WTC11 (cell line): Measurements from ENCODE around the gene ERAP2. TPM values are rescaled to one million over a fixed set of nuclear protein-coding genes. Genes with fewer than 3 reads are reported as not detected.

Experiments used
- ATAC-seq: fragments of 200-7000 bp; cut with Tn5 transposase; 2 replicates; pipeline ENCODE4 v1.10.0; 2021; ENCODE audit warnings: mild to moderate bottlenecking, moderate library complexity
- CTCF ChIA-PET: fragments of 300-600 bp; sonication (Branson Sonifier 250); formaldehyde crosslinking; loops from one replicate; lab custom pipeline; 2021; ENCODE audit warnings: antibody characterized with exemption; lab: Charles Lee
- POLR2A ChIA-PET: fragments of 350-600 bp; sonication (Branson Sonifier 250); formaldehyde crosslinking; loops from one replicate; lab custom pipeline; 2021; ENCODE audit warnings: antibody characterized with exemption; lab: Charles Lee
- DNase-seq: peaks from one replicate; pipeline ENCODE4 v3.0.0; 2021; ENCODE audit warnings: low spot score
- H3K27ac Mint-ChIP-seq: 2 replicates; pipeline ENCODE4 v1.8.0; 2021; ENCODE audit warnings: mixed read lengths
- H3K27me3 Mint-ChIP-seq: 2 replicates; pipeline ENCODE4 v1.8.0; 2021; ENCODE audit warnings: low read depth, mild to moderate bottlenecking, moderate library complexity, mixed read lengths
- H3K36me3 Mint-ChIP-seq: 2 replicates; pipeline ENCODE4 v1.8.0; 2021; ENCODE audit warnings: mixed read lengths
- H3K4me1 Mint-ChIP-seq: 2 replicates; pipeline ENCODE4 v1.8.0; 2022; ENCODE audit warnings: mixed read lengths
- H3K4me3 Mint-ChIP-seq: 2 replicates; pipeline ENCODE4 v1.8.0; 2021; ENCODE audit warnings: mild to moderate bottlenecking, moderate library complexity, mixed read lengths
- H3K9me3 Mint-ChIP-seq: 2 replicates; pipeline ENCODE4 v1.8.0; 2021; ENCODE audit warnings: mixed read lengths
- FOXJ3 ChIP-seq: sonication (generic); formaldehyde crosslinking; IDR thresholded peaks from 2 replicates; pipeline ENCODE4 v1.9.0; 2021; ENCODE audit warnings: missing genetic modification reagents, mild to moderate bottlenecking, borderline replicate concordance
- IRF2 ChIP-seq: sonication (generic); formaldehyde crosslinking; IDR thresholded peaks from 2 replicates; pipeline ENCODE4 v1.8.0; 2022; ENCODE audit warnings: low read depth, missing genetic modification reagents, borderline replicate concordance
- MYBL2 ChIP-seq: sonication (generic); formaldehyde crosslinking; IDR thresholded peaks from 2 replicates; pipeline ENCODE4 v1.8.1; 2023; ENCODE audit warnings: mild to moderate bottlenecking, moderate library complexity, missing genetic modification reagents
- NFATC4 ChIP-seq: fragments of 250-450 bp; sonication (Bioruptor Pico); IDR thresholded peaks from 2 replicates; pipeline ENCODE4 v1.9.0; 2021; ENCODE audit warnings: mild to moderate bottlenecking
- TP53 ChIP-seq: sonication (generic); formaldehyde crosslinking; IDR thresholded peaks from 2 replicates; pipeline ENCODE4 v1.8.1; 2023; ENCODE audit warnings: mild to moderate bottlenecking, missing genetic modification reagents
- ZNF138 ChIP-seq: sonication (generic); formaldehyde crosslinking; conservative IDR thresholded peaks from 2 replicates; pipeline ENCODE4 v1.8.1; 2022; ENCODE audit warnings: mild to moderate bottlenecking, moderate library complexity, missing genetic modification reagents
- total RNA-seq: library from RNA; stranded (reverse); gene quantifications from 3 replicates; pipeline ENCODE4 v1.2.3, GENCODE V29; 2021
- TF ChIP-seq, protein P1 (sequence below): sonication (generic); formaldehyde crosslinking; IDR thresholded peaks from 2 replicates; pipeline ENCODE4 v1.8.1; 2023; ENCODE audit warnings: mild to moderate bottlenecking, missing genetic modification reagents, borderline replicate concordance
- TF ChIP-seq, protein P2 (sequence below): sonication (generic); formaldehyde crosslinking; IDR thresholded peaks from 2 replicates; pipeline ENCODE4 v1.8.1; 2022; ENCODE audit warnings: low read depth, missing genetic modification reagents, borderline replicate concordance
- TF ChIP-seq, protein P3 (sequence below): sonication (generic); formaldehyde crosslinking; conservative IDR thresholded peaks from 2 replicates; pipeline ENCODE4 v1.8.1; 2023; ENCODE audit warnings: mild to moderate bottlenecking, low read depth, missing genetic modification reagents, moderate library complexity
- TF ChIP-seq, protein P4 (sequence below): sonication (generic); formaldehyde crosslinking; IDR thresholded peaks from 2 replicates; pipeline ENCODE4 v1.8.0; 2023; ENCODE audit warnings: missing genetic modification reagents
- TF ChIP-seq, protein P5 (sequence below): fragments of 250-450 bp; sonication (Bioruptor Pico); IDR thresholded peaks from 2 replicates; pipeline ENCODE4 v1.9.0; 2021; ENCODE audit warnings: mild to moderate bottlenecking
- TF ChIP-seq, protein P6 (sequence below): sonication (generic); formaldehyde crosslinking; IDR thresholded peaks from 2 replicates; pipeline ENCODE4 v1.8.1; 2023; ENCODE audit warnings: mild to moderate bottlenecking, missing genetic modification reagents, moderate library complexity

The ERAP2 gene
- total RNA-seq, 1 experiment from 2014 or later = 0.13 TPM

DNA sequence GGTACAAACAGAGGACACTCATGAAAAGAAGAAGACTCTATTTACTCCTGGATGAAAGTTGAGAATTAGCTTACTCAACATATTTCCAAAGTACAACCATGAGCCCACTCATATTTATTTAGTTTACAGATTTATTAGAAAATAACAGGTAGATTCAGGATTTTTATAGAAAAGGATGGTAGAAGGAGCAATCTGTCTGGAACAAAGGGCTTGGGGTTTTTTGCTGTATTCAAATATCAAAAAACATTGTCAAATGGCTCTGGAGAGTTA lies 7.0 kb upstream of the ERAP2 start (continued):
- TF ChIP-seq, protein P1, sequence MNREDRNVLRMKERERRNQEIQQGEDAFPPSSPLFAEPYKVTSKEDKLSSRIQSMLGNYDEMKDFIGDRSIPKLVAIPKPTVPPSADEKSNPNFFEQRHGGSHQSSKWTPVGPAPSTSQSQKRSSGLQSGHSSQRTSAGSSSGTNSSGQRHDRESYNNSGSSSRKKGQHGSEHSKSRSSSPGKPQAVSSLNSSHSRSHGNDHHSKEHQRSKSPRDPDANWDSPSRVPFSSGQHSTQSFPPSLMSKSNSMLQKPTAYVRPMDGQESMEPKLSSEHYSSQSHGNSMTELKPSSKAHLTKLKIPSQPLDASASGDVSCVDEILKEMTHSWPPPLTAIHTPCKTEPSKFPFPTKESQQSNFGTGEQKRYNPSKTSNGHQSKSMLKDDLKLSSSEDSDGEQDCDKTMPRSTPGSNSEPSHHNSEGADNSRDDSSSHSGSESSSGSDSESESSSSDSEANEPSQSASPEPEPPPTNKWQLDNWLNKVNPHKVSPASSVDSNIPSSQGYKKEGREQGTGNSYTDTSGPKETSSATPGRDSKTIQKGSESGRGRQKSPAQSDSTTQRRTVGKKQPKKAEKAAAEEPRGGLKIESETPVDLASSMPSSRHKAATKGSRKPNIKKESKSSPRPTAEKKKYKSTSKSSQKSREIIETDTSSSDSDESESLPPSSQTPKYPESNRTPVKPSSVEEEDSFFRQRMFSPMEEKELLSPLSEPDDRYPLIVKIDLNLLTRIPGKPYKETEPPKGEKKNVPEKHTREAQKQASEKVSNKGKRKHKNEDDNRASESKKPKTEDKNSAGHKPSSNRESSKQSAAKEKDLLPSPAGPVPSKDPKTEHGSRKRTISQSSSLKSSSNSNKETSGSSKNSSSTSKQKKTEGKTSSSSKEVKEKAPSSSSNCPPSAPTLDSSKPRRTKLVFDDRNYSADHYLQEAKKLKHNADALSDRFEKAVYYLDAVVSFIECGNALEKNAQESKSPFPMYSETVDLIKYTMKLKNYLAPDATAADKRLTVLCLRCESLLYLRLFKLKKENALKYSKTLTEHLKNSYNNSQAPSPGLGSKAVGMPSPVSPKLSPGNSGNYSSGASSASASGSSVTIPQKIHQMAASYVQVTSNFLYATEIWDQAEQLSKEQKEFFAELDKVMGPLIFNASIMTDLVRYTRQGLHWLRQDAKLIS (CRISPR knock-in tag) = no peak
- TF ChIP-seq, protein P2, sequence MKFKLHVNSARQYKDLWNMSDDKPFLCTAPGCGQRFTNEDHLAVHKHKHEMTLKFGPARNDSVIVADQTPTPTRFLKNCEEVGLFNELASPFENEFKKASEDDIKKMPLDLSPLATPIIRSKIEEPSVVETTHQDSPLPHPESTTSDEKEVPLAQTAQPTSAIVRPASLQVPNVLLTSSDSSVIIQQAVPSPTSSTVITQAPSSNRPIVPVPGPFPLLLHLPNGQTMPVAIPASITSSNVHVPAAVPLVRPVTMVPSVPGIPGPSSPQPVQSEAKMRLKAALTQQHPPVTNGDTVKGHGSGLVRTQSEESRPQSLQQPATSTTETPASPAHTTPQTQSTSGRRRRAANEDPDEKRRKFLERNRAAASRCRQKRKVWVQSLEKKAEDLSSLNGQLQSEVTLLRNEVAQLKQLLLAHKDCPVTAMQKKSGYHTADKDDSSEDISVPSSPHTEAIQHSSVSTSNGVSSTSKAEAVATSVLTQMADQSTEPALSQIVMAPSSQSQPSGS (CRISPR knock-in tag) = no peak
- TF ChIP-seq TP53 (CRISPR knock-in tag) (no peak), ZNF138 (CRISPR knock-in tag) (no peak), FOXJ3 (CRISPR knock-in tag) (no peak), IRF2 (CRISPR knock-in tag) (no peak)
- TF ChIP-seq, protein P3, sequence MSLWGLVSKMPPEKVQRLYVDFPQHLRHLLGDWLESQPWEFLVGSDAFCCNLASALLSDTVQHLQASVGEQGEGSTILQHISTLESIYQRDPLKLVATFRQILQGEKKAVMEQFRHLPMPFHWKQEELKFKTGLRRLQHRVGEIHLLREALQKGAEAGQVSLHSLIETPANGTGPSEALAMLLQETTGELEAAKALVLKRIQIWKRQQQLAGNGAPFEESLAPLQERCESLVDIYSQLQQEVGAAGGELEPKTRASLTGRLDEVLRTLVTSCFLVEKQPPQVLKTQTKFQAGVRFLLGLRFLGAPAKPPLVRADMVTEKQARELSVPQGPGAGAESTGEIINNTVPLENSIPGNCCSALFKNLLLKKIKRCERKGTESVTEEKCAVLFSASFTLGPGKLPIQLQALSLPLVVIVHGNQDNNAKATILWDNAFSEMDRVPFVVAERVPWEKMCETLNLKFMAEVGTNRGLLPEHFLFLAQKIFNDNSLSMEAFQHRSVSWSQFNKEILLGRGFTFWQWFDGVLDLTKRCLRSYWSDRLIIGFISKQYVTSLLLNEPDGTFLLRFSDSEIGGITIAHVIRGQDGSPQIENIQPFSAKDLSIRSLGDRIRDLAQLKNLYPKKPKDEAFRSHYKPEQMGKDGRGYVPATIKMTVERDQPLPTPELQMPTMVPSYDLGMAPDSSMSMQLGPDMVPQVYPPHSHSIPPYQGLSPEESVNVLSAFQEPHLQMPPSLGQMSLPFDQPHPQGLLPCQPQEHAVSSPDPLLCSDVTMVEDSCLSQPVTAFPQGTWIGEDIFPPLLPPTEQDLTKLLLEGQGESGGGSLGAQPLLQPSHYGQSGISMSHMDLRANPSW (CRISPR knock-in tag) = no peak
- TF ChIP-seq, protein P4, sequence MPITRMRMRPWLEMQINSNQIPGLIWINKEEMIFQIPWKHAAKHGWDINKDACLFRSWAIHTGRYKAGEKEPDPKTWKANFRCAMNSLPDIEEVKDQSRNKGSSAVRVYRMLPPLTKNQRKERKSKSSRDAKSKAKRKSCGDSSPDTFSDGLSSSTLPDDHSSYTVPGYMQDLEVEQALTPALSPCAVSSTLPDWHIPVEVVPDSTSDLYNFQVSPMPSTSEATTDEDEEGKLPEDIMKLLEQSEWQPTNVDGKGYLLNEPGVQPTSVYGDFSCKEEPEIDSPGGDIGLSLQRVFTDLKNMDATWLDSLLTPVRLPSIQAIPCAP = no peak
- TF ChIP-seq, protein P5, sequence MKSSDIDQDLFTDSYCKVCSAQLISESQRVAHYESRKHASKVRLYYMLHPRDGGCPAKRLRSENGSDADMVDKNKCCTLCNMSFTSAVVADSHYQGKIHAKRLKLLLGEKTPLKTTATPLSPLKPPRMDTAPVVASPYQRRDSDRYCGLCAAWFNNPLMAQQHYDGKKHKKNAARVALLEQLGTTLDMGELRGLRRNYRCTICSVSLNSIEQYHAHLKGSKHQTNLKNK (CRISPR knock-in tag) = no peak
- TF ChIP-seq, protein P6, sequence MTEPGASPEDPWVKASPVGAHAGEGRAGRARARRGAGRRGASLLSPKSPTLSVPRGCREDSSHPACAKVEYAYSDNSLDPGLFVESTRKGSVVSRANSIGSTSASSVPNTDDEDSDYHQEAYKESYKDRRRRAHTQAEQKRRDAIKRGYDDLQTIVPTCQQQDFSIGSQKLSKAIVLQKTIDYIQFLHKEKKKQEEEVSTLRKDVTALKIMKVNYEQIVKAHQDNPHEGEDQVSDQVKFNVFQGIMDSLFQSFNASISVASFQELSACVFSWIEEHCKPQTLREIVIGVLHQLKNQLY = no peak

DNA sequence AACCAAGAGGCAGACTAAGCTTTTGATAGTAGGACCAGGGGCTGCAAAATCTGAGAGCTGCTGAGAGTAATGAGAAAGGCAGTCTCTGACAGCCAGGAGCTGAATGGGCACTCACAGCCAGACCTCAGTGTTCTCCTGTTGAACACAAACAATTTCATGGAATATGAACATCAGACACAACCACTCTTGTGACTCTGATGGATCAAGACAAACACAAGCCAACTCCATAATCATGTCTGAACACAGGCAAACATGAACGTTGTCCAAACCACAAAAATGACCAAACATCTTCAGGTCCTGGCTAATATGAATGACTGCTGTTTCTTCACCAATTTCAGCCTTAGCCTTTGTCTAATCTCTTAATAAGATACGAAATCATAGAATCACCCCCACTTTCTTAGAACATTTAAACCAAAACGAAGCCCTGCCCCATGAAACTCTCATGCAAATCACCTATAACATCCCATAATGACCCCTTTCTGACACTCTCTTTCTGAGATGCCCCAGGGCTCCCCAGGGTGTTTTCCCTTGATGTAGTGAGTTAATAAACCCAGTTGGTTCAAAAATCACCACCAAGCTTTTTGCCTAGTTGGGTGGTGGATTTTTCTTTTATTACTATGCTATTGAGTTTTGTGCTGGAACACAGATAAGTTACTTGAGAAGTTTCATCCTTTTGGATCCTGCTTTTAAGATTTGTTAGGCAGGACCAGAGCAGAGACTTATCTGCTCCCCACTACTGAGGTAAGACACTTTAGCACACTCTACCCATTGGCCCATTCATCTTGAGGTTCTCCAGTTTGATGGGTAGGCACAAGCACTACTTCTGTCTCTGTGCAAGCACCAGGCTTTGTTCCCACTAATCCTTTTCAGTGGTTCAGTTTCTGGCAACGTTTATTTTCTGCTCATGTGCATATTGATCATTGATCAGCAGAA lies 5.9 kb upstream of the ERAP2 start:
- TF ChIP-seq NFATC4 (CRISPR knock-in tag) (no peak), MYBL2 (CRISPR knock-in tag) (no peak)
- TF ChIP-seq, all 79 proteins: peak for 0
- Mint-ChIP-seq H3K4me3 (no peak overlapping the region), H3K27ac (peak overlapping the region; percentile 55; the same call in 1 of the 2 replicates), H3K27me3 (no peaks in the 10 kb centered on the region), H3K4me1 (peaks cover 27% of the 10 kb centered on the region), H3K36me3 (no peaks in the 10 kb centered on the region), H3K9me3 (no peaks in the 10 kb centered on the region)
- no peak for ATAC-seq
- no peak for DNase-seq
- POLR2A ChIA-PET = no interaction called here
- CTCF ChIA-PET = interaction anchor here (0.6 to 2.3 kb wide), 8 partner anchors 107 to 453 kb away, joined by 3 to 48 read pairs (median 6); partner anchors contain the start of gene LIX1
